Vagina (tissue), 2 donors: ENCODE results near the gene CDX1. TPM values are rescaled to one million over a fixed set of nuclear protein-coding genes. Genes with fewer than 3 reads are reported as not detected.

Experiments
- DNase-seq, 2 donors: peaks; one replicate each; pipeline ENCODE4 v3.0.0-alpha.2; 2017; ENCODE audit errors: extremely low spot score in 2 of 2
- H3K27ac ChIP-seq: fragments of 200-600 bp; sonication (generic); one replicate; pipeline ENCODE4 v1.5.1; 2019
- H3K27me3 ChIP-seq: fragments of 200-600 bp; sonication (generic); one replicate; pipeline ENCODE4 v1.5.1; 2019
- H3K36me3 ChIP-seq, 2 donors: fragments of 200-600 bp; sonication (generic); one replicate each; pipeline ENCODE4 v1.5.1; 2017 to 2019
- H3K4me1 ChIP-seq: fragments of 200-600 bp; sonication (generic); one replicate; pipeline ENCODE4 v1.5.1; 2019
- H3K4me3 ChIP-seq, 2 donors: fragments of 200-600 bp; sonication (generic); 1 replicate in 1 of 2; 2 replicates in 1 of 2; pipeline ENCODE4 v1.5.1; 2016 to 2019
- H3K9me3 ChIP-seq: fragments of 200-600 bp; sonication (generic); one replicate; pipeline ENCODE4 v1.5.1; 2019
- POLR2A ChIP-seq, 2 donors: fragments of 450-650 bp; IDR thresholded peaks; one replicate each; pipeline ENCODE4 v1.6.1; 2017; ENCODE audit warnings: antibody characterized with exemption in 2 of 2, mild to moderate bottlenecking in 2 of 2, moderate library complexity in 2 of 2
- POLR2AphosphoS5 ChIP-seq, 2 donors: sonication (generic); formaldehyde crosslinking; IDR thresholded peaks; one replicate each; pipeline ENCODE4 v1.9.0; 2017; ENCODE audit warnings: antibody characterized with exemption in 2 of 2, mild to moderate bottlenecking in 2 of 2, low read depth in 1 of 2; ENCODE audit not compliant: insufficient read depth in 1 of 2
- intact Hi-C: fragments of 100-400 bp; cut with DNase I; formaldehyde crosslinking; loops from one replicate; pipeline ENCODE4 v1.15.1; 2023
- total RNA-seq: library from RNA; depleted of rRNA; stranded (reverse); fragments of >200 nt; gene quantifications from one replicate; pipeline ENCODE4 v1.2.3, GENCODE V29; 2016
- TF ChIP-seq, protein P1 (sequence below), 3 experiments: fragments of 450-650 bp in 2 of 3; fragments of 200-600 bp in 1 of 3; sonication (generic) in 1 of 3; IDR thresholded peaks; one replicate each; pipeline ENCODE4 v1.5.1; 2017 to 2019; ENCODE audit warnings: antibody characterized with exemption in 3 of 3, mild to moderate bottlenecking in 2 of 3, moderate library complexity in 2 of 3

CDX1 gene
- total RNA-seq, 1 donor from 2014 or later = not detected

DNA sequence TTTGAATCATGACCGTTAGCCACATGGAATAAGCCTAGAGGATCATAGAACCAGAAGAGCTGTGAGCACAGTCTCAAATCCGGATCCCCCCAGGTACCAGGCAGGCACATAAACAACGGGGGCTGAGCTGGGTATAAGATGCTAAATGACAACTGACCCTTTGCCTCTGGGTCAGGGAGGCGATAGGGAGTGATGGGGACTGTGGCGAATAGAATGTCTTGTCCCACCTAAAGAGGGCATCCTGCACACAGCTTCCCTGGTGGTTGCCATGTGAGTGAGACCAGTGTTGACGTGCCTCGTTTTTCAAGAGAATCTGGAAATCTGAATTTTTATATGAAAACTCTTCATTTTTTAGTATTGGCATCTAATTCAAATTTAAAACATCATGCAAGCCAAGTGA, 56.9 kb downstream of the CDX1 start:
- Histone ChIP-seq H3K36me3 (no peaks in the 10 kb centered on the region), H3K4me3 (no peak overlapping the region), H3K4me1 (no peaks in the 10 kb centered on the region), H3K27me3 (no peaks in the 10 kb centered on the region), H3K9me3 (no peaks in the 10 kb centered on the region), H3K27ac (no peak overlapping the region)
- intact Hi-C loops = no loop called here
- no peak for DNase-seq
- TF ChIP-seq POLR2A (IDR thresholded peaks at IDR 0.05) (no peak), POLR2AphosphoS5 (IDR thresholded peaks at IDR 0.05; ENCODE audit: insufficient read depth in 1 of 2, low read depth in 1 of 2) (no peak)
- TF ChIP-seq, protein P1, sequence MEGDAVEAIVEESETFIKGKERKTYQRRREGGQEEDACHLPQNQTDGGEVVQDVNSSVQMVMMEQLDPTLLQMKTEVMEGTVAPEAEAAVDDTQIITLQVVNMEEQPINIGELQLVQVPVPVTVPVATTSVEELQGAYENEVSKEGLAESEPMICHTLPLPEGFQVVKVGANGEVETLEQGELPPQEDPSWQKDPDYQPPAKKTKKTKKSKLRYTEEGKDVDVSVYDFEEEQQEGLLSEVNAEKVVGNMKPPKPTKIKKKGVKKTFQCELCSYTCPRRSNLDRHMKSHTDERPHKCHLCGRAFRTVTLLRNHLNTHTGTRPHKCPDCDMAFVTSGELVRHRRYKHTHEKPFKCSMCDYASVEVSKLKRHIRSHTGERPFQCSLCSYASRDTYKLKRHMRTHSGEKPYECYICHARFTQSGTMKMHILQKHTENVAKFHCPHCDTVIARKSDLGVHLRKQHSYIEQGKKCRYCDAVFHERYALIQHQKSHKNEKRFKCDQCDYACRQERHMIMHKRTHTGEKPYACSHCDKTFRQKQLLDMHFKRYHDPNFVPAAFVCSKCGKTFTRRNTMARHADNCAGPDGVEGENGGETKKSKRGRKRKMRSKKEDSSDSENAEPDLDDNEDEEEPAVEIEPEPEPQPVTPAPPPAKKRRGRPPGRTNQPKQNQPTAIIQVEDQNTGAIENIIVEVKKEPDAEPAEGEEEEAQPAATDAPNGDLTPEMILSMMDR (IDR thresholded peaks at IDR 0.05) = no peak

DNA sequence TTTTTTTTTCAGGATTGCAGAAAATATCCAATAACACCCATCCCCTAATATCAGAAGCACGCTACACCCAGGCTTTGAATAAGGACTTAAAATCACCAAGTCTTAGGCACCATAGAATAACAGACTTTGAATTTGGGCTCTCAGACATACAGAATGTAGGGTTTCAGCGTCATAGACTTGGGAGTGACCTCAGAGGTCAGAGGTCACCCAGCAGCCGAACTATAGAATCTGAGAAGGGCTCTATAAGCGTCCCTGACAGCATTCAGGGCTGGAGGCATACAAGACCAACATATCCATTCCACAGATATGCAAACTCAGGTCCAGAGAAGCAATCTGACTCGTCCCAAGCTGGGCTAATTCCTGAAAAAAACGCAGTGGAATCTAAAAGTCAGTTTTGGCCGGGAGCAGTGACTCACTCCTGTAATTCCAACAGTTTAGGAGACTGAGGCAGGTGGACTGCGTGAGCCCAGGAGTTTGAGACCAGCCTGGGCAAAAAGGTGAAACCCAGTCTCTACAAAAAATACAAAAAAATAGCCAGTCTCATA, 58.0 kb downstream of the CDX1 start:
- no peak for DNase-seq
- no peak overlapping the region for H3K27ac ChIP-seq
- H3K27me3 ChIP-seq = no peaks in the 10 kb centered on the region
- intact Hi-C loops = no loop called here
- TF ChIP-seq POLR2A (IDR thresholded peaks at IDR 0.05) (no peak), POLR2AphosphoS5 (IDR thresholded peaks at IDR 0.05; ENCODE audit: insufficient read depth in 1 of 2, low read depth in 1 of 2) (no peak)
- TF ChIP-seq, protein P1 (IDR thresholded peaks at IDR 0.05) = no peak
- H3K9me3 ChIP-seq = no peaks in the 10 kb centered on the region
- H3K4me1 ChIP-seq = no peaks in the 10 kb centered on the region
- H3K4me3 ChIP-seq = no peak overlapping the region
- H3K36me3 ChIP-seq = no peaks in the 10 kb centered on the region

DNA sequence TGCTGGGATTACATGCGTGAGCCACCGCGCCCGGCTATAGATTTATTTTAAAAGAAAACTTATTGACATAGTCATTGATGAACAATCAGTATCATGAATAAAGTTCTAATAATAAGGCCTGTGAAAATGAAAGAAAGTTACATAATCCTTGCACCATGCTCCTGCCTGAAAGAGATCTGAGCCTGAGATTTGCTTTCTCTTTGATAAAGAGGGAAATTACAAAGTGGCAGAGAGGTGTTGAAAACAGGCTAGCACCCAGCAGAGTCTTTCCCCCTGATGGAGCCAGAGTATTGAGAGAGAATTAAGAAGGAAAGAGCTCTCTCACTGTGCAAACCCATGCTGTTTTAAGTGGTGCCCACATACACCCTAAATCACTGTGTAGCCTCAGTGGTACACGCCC, 60.5 kb downstream of the CDX1 start:
- no peaks in the 10 kb centered on the region for H3K36me3 ChIP-seq
- no peak overlapping the region for H3K4me3 ChIP-seq
- TF ChIP-seq POLR2AphosphoS5 (IDR thresholded peaks at IDR 0.05; ENCODE audit: insufficient read depth in 1 of 2, low read depth in 1 of 2) (no peak), POLR2A (IDR thresholded peaks at IDR 0.05) (no peak)
- TF ChIP-seq, protein P1 (IDR thresholded peaks at IDR 0.05) = no peak
- no peaks in the 10 kb centered on the region for H3K9me3 ChIP-seq
- no peak for DNase-seq
- intact Hi-C loops = no loop called here
- H3K4me1 ChIP-seq = no peaks in the 10 kb centered on the region
- H3K27me3 ChIP-seq = no peaks in the 10 kb centered on the region
- no peak overlapping the region for H3K27ac ChIP-seq

DNA sequence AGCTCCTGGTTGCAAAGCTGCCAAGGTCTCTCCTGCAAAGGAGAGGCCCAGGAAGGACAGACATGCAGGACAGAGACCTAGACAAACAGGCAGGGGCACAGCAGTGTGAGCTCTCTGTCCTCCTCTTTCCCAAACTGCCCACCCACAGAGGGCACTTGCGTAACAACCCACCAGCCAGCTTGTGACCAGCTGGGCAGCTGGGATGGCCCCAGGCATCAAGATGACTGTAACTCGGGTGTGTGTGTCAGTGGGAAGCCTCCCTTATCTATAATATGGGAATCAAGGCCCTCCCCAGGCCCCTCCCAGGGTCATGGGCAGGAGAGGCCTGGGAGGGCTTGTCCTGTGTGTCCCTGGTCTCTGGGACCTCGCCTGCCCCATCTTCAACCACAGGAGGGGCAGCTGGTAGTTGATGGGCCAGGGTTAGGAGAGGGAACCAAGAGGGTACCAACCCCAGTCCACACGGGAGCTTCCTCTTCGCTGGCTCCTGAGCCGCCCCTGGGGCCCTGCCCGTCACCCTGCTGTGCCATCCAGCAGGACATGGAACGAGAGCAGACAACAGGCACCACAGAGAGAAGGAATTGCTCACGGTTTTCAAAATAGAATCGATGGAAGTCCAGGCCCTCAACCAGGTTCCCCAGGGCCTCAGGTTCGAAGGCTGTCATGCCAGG, 61.2 kb downstream of the CDX1 start:
- TF ChIP-seq POLR2A (IDR thresholded peaks at IDR 0.05) = no peak
- H3K4me3 ChIP-seq = no peak overlapping the region
- no peak overlapping the region for H3K27ac ChIP-seq
- H3K9me3 ChIP-seq = no peaks in the 10 kb centered on the region
- H3K27me3 ChIP-seq = no peaks in the 10 kb centered on the region
- H3K36me3 ChIP-seq = no peaks in the 10 kb centered on the region
- intact Hi-C loops = no loop called here
- H3K4me1 ChIP-seq = no peaks in the 10 kb centered on the region
- no peak for DNase-seq

DNA sequence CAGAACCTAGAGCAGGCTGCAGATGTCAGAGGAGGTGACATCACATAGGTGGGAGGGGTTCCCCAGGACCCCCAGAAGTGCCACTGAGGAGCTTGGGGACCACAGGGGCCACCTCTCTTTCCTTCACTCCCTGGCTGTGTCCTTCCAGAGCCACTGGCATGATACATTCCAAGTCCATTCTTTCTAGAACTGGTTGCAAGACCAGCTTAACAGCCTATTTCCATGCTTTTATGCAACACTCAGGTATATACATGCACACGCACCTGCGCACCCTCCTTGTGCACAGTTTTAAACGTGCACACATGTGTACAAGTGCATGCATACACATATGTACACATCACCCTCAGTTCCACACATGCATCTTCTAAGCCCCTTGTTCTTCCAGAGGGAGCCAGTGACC, 63.0 kb downstream of the CDX1 start:
- Histone ChIP-seq H3K27me3 (no peaks in the 10 kb centered on the region), H3K4me3 (no peak overlapping the region), H3K9me3 (no peaks in the 10 kb centered on the region), H3K4me1 (no peaks in the 10 kb centered on the region), H3K36me3 (no peaks in the 10 kb centered on the region), H3K27ac (no peak overlapping the region)
- intact Hi-C loops = no loop called here
- TF ChIP-seq, protein P1 (IDR thresholded peaks at IDR 0.05) = no peak
- TF ChIP-seq POLR2AphosphoS5 (IDR thresholded peaks at IDR 0.05; ENCODE audit: insufficient read depth in 1 of 2, low read depth in 1 of 2) (no peak), POLR2A (IDR thresholded peaks at IDR 0.05) (no peak)
- DNase-seq = no peak
